ENCODE results near the gene SCN2A.
A peak's percentile ranks its signal among the peaks of the same experiment; 100 is the strongest.

Gene SCN2A

DNA sequence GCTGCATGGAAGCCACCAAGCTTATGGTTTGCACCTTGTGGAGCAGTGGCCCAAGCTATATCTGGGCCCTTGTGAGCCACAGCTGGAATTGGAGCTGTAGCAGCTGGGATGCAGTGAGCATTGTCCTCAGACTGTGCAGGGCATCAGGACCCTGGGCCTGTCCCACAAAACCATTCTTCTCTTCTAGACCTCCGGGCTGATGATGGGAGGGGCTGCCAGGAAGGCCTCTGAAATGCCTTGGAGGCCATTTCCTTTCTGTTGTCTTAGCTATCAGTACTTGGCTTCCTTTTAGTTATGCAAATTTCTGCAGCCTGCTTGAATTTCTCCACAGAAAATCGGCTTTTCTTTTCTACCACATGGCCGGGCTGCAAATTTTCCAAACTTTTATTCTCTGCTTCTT, 183.9 kb downstream of the SCN2A start:
- POLR2A ChIA-PET: no interaction called here

DNA sequence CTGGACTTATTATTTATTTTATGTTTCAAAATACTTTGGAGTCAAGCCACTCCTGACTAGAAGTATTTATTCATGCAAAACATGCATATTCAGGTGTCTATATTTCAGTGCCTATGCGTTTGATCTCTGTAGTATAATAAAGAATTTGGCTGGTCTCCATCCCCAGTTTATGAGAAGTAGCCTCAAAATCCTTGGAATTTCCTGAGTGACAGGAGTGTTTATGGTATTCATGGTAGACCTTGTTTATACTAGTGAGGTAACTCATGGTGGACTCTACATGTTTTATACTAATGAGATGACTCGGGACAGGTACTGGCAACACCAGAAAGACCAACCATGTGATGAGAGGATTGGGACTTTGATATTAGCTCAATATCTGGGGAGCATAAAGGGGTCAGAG, 186.3 kb downstream of the SCN2A start:
- TF ChIP-seq, protein P1, sequence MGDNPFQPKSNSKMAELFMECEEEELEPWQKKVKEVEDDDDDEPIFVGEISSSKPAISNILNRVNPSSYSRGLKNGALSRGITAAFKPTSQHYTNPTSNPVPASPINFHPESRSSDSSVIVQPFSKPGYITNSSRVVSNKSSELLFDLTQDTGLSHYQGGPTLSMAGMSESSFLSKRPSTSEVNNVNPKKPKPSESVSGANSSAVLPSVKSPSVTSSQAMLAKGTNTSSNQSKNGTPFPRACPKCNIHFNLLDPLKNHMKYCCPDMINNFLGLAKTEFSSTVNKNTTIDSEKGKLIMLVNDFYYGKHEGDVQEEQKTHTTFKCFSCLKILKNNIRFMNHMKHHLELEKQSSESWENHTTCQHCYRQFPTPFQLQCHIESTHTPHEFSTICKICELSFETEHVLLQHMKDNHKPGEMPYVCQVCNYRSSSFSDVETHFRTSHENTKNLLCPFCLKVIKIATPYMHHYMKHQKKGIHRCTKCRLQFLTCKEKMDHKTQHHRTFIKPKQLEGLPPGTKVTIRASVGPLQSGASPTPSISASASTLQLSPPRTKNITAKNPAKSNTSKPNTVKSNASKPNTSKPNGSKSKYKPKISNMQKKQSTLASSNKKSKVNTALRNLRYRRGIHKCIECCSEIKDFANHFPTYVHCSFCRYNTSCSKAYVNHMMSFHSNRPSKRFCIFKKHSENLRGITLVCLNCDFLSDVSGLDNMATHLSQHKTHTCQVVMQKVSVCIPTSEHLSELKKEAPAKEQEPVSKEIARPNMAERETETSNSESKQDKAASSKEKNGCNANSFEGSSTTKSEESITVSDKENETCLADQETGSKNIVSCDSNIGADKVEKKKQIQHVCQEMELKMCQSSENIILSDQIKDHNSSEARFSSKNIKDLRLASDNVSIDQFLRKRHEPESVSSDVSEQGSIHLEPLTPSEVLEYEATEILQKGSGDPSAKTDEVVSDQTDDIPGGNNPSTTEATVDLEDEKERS (tag by site-specific recombination; IDR thresholded peaks at IDR 0.05): no peak
- TF ChIP-seq ZNF621 (tag by site-specific recombination; IDR thresholded peaks at IDR 0.05): no peak
- no peak for TF ChIP-seq ZNF248 (tag by site-specific recombination; IDR thresholded peaks at IDR 0.05)
- no peak for TF ChIP-seq ZNF16 (tag by site-specific recombination; IDR thresholded peaks at IDR 0.05; ENCODE audit: low read depth)
- POLR2A ChIA-PET: no interaction called here
- Histone ChIP-seq H3K9me3 (ENCODE audit: control insufficient read depth, insufficient read depth, low read depth, low read length) (no peaks in the 10 kb centered on the region), H3K27ac (ENCODE audit: extremely low read depth, low read depth, low read length) (no peak overlapping the region), H3K4me1 (ENCODE audit: control insufficient read depth, insufficient read depth, low read length) (no peaks in the 10 kb centered on the region), H3K4me3 (ENCODE audit: low read depth, low read length) (no peak overlapping the region), H3K36me3 (ENCODE audit: control insufficient read depth in 2 of 2, insufficient read depth in 1 of 2, low read length in 2 of 2) (no peaks in the 10 kb centered on the region)
- CTCF ChIA-PET: interaction anchor here (0.6 kb wide), 1 partner anchor 1014 kb away, joined by 3 read pairs; no protein-coding TSS in a partner anchor

More for the DNA sequence above, 183.9 kb downstream of the SCN2A start:
- Histone ChIP-seq H3K9me3 (ENCODE audit: control insufficient read depth, insufficient read depth, low read depth, low read length) (no peaks in the 10 kb centered on the region), H3K36me3 (ENCODE audit: control insufficient read depth in 2 of 2, insufficient read depth in 1 of 2, low read length in 2 of 2) (no peaks in the 10 kb centered on the region), H3K27ac (ENCODE audit: extremely low read depth, low read depth, low read length) (no peak overlapping the region), H3K4me1 (ENCODE audit: control insufficient read depth, insufficient read depth, low read length) (no peaks in the 10 kb centered on the region), H3K4me3 (ENCODE audit: low read depth, low read length) (no peak overlapping the region)
- CTCF ChIA-PET: no interaction called here
- TF ChIP-seq TRIM28 (IDR thresholded peaks at IDR 0.05; ENCODE audit: borderline replicate concordance, low read length) (0 out of 2 replicates have a peak, but pooled peaks have one; percentile 7), MZF1 (tag by site-specific recombination; IDR thresholded peaks at IDR 0.05; ENCODE audit: borderline replicate concordance) (no peak)

DNA sequence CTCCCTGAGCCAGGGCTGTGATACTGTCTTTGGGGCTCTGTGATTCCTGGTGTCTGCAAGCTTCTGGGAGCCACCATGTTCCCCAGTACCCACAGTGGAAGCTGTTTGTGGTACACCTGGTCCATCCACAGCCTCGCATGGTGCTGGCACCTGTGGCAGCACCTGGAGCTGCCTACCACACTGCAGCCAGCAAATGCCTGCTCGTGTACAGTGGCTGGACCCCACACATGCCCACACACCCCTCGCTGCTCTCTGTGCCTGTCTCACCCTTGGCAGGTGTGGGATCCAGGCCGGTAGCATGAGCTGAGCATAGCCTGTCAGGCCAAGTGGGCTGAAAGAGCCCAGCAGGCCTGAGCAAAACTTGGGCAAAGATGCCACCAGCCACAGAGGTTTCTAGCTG, 188.5 kb downstream of the SCN2A start:
- Histone ChIP-seq H3K4me1 (ENCODE audit: control insufficient read depth, insufficient read depth, low read length) (peaks cover 8% of the 10 kb centered on the region; the same call in 1 of the 2 replicates), H3K4me3 (ENCODE audit: low read depth, low read length) (no peak overlapping the region), H3K9me3 (ENCODE audit: control insufficient read depth, insufficient read depth, low read depth, low read length) (no peaks in the 10 kb centered on the region), H3K27ac (ENCODE audit: extremely low read depth, low read depth, low read length) (no peak overlapping the region), H3K36me3 (ENCODE audit: control insufficient read depth in 2 of 2, insufficient read depth in 1 of 2, low read length in 2 of 2) (no peaks in the 10 kb centered on the region)
- POLR2A ChIA-PET: no interaction called here
- TF ChIP-seq, protein P2, sequence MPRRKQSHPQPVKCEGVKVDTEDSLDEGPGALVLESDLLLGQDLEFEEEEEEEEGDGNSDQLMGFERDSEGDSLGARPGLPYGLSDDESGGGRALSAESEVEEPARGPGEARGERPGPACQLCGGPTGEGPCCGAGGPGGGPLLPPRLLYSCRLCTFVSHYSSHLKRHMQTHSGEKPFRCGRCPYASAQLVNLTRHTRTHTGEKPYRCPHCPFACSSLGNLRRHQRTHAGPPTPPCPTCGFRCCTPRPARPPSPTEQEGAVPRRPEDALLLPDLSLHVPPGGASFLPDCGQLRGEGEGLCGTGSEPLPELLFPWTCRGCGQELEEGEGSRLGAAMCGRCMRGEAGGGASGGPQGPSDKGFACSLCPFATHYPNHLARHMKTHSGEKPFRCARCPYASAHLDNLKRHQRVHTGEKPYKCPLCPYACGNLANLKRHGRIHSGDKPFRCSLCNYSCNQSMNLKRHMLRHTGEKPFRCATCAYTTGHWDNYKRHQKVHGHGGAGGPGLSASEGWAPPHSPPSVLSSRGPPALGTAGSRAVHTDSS (tag by site-specific recombination; IDR thresholded peaks at IDR 0.05): no peak
- TF ChIP-seq ZNF560 (tag by site-specific recombination; IDR thresholded peaks at IDR 0.05; ENCODE audit: borderline replicate concordance): no peak
- TF ChIP-seq SCRT2 (tag by site-specific recombination; IDR thresholded peaks at IDR 0.05): no peak
- TF ChIP-seq SCRT1 (tag by site-specific recombination; IDR thresholded peaks at IDR 0.05; ENCODE audit: borderline replicate concordance): no peak
- no peak for TF ChIP-seq TRIM28 (IDR thresholded peaks at IDR 0.05; ENCODE audit: borderline replicate concordance, low read length)
- TF ChIP-seq ZNF138 (tag by site-specific recombination; IDR thresholded peaks at IDR 0.05; ENCODE audit: borderline replicate concordance): no peak
- no peak for TF ChIP-seq SP7 (tag by site-specific recombination; IDR thresholded peaks at IDR 0.05)
- TF ChIP-seq, protein P3, sequence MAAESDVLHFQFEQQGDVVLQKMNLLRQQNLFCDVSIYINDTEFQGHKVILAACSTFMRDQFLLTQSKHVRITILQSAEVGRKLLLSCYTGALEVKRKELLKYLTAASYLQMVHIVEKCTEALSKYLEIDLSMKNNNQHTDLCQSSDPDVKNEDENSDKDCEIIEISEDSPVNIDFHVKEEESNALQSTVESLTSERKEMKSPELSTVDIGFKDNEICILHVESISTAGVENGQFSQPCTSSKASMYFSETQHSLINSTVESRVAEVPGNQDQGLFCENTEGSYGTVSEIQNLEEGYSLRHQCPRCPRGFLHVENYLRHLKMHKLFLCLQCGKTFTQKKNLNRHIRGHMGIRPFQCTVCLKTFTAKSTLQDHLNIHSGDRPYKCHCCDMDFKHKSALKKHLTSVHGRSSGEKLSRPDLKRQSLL (tag by site-specific recombination; IDR thresholded peaks at IDR 0.05): no peak
- TF ChIP-seq ZNF621 (tag by site-specific recombination; IDR thresholded peaks at IDR 0.05): no peak
- TF ChIP-seq ZNF423 (tag by site-specific recombination; IDR thresholded peaks at IDR 0.05): no peak
- no peak for TF ChIP-seq ZNF341 (tag by site-specific recombination; IDR thresholded peaks at IDR 0.05; ENCODE audit: low read depth)
- no peak for TF ChIP-seq ZNF529 (tag by site-specific recombination; IDR thresholded peaks at IDR 0.05; ENCODE audit: insufficient replicate concordance)
- TF ChIP-seq ZNF404 (tag by site-specific recombination; IDR thresholded peaks at IDR 0.05): no peak
- TF ChIP-seq, protein P4, sequence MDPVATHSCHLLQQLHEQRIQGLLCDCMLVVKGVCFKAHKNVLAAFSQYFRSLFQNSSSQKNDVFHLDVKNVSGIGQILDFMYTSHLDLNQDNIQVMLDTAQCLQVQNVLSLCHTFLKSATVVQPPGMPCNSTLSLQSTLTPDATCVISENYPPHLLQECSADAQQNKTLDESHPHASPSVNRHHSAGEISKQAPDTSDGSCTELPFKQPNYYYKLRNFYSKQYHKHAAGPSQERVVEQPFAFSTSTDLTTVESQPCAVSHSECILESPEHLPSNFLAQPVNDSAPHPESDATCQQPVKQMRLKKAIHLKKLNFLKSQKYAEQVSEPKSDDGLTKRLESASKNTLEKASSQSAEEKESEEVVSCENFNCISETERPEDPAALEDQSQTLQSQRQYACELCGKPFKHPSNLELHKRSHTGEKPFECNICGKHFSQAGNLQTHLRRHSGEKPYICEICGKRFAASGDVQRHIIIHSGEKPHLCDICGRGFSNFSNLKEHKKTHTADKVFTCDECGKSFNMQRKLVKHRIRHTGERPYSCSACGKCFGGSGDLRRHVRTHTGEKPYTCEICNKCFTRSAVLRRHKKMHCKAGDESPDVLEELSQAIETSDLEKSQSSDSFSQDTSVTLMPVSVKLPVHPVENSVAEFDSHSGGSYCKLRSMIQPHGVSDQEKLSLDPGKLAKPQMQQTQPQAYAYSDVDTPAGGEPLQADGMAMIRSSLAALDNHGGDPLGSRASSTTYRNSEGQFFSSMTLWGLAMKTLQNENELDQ (tag by site-specific recombination; IDR thresholded peaks at IDR 0.05; ENCODE audit: low read depth): no peak
- TF ChIP-seq ZNF707 (tag by site-specific recombination; IDR thresholded peaks at IDR 0.05): no peak
- TF ChIP-seq, protein P5, sequence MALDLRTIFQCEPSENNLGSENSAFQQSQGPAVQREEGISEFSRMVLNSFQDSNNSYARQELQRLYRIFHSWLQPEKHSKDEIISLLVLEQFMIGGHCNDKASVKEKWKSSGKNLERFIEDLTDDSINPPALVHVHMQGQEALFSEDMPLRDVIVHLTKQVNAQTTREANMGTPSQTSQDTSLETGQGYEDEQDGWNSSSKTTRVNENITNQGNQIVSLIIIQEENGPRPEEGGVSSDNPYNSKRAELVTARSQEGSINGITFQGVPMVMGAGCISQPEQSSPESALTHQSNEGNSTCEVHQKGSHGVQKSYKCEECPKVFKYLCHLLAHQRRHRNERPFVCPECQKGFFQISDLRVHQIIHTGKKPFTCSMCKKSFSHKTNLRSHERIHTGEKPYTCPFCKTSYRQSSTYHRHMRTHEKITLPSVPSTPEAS (tag by site-specific recombination; IDR thresholded peaks at IDR 0.05): no peak
- CTCF ChIA-PET: interaction anchor here (1.1 kb wide), 1 partner anchor 12 kb away, joined by 3 read pairs; no protein-coding TSS in a partner anchor
